ENCODE data around the gene PCBP3. TPM values are rescaled to one million over a fixed set of nuclear protein-coding genes. Genes with fewer than 3 reads are reported as not detected.

Gene PCBP3
- total RNA-seq, 1 donor from 2014 or later, result 4.6 TPM

DNA sequence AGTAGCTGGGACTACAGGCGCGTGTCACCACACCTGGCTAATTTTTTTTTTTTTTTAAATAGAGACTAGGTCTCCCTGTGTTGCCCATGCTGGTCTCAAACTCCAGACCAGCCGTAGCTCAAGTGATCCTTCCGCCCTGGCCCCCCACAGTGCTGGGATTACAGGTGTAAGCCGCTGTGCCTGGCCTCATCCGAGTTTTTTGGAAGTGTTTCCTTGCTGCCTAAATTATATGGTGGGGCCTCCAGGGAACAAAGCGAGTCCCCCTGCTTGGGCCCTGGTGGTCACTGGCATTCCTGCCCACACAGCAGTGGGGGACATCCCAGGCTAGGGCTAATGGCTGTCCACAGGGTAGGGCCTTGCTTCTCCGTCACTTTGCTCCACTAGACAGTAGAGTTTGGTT lies 143.8 kb downstream of the PCBP3 start:
- no peaks in the 10 kb centered on the region for H3K27me3 ChIP-seq
- H3K36me3 ChIP-seq, result no peaks in the 10 kb centered on the region
- no peak overlapping the region for H3K9ac ChIP-seq
- no peak for DNase-seq (ENCODE audit: low spot score)
- H3K79me2 ChIP-seq (ENCODE audit: low read depth), result no peaks in the 10 kb centered on the region
- H3K36me3 Mint-ChIP-seq, result no peaks in the 10 kb centered on the region
- no peak overlapping the region for H3K27ac Mint-ChIP-seq
- no peak overlapping the region for H3K27ac ChIP-seq
- H3K4me1 ChIP-seq, result no peaks in the 10 kb centered on the region
- no peaks in the 10 kb centered on the region for H4K20me1 ChIP-seq (ENCODE audit: low read depth)
- peaks cover 26% of the 10 kb centered on the region for H3K4me1 Mint-ChIP-seq
- peaks cover 7% of the 10 kb centered on the region for H3K27me3 Mint-ChIP-seq (ENCODE audit: insufficient read depth, low read depth)
- no peaks in the 10 kb centered on the region for H3K9me3 ChIP-seq (ENCODE audit: low read depth)
- H3K4me3 Mint-ChIP-seq, result no peak overlapping the region
- H3K4me2 ChIP-seq, result no peak overlapping the region
- TF ChIP-seq, protein P1, sequence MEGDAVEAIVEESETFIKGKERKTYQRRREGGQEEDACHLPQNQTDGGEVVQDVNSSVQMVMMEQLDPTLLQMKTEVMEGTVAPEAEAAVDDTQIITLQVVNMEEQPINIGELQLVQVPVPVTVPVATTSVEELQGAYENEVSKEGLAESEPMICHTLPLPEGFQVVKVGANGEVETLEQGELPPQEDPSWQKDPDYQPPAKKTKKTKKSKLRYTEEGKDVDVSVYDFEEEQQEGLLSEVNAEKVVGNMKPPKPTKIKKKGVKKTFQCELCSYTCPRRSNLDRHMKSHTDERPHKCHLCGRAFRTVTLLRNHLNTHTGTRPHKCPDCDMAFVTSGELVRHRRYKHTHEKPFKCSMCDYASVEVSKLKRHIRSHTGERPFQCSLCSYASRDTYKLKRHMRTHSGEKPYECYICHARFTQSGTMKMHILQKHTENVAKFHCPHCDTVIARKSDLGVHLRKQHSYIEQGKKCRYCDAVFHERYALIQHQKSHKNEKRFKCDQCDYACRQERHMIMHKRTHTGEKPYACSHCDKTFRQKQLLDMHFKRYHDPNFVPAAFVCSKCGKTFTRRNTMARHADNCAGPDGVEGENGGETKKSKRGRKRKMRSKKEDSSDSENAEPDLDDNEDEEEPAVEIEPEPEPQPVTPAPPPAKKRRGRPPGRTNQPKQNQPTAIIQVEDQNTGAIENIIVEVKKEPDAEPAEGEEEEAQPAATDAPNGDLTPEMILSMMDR (IDR thresholded peaks at IDR 0.05), result no peak
- TF ChIP-seq EZH2 (IDR thresholded peaks at IDR 0.05) (no peak), EZH2phosphoT487 (IDR thresholded peaks at IDR 0.05) (no peak)
- H3K9me3 Mint-ChIP-seq, result peaks cover 7% of the 10 kb centered on the region
- H3K4me3 ChIP-seq, result no peak overlapping the region
- no peaks in the 10 kb centered on the region for H3F3A ChIP-seq (ENCODE audit: low read depth)
- H2AFZ ChIP-seq (replicated peaks), result no peak overlapping the region

DNA sequence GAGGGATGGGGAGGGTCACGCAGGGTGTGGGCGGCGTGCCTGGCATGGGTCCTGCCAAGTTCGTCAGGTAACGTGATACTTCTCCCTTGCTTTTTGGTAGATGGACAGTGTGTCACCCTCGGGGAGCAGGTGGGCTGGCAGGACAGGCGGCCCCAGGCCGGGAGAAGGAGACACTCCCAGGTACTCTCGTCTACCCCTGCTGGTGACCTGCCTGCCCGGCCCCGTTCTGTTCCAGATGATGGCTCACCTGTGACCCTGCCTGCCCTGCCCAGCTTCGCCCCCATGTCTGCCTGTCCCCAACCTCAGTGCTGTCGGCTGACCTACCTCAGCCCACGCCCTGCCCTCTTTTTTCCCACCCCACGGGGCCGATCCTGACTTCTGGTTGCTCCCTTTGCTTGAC lies 144.7 kb downstream of the PCBP3 start:
- peaks cover 7% of the 10 kb centered on the region for H3K27me3 Mint-ChIP-seq (ENCODE audit: insufficient read depth, low read depth)
- H3F3A ChIP-seq (ENCODE audit: low read depth), result no peaks in the 10 kb centered on the region
- no peaks in the 10 kb centered on the region for H4K20me1 ChIP-seq (ENCODE audit: low read depth)
- TF ChIP-seq EZH2phosphoT487 (IDR thresholded peaks at IDR 0.05) (no peak), EZH2 (IDR thresholded peaks at IDR 0.05) (no peak)
- TF ChIP-seq, protein P1 (IDR thresholded peaks at IDR 0.05), result no peak
- no peaks in the 10 kb centered on the region for H3K27me3 ChIP-seq
- no peak overlapping the region for H2AFZ ChIP-seq (replicated peaks)
- no peak overlapping the region for H3K9ac ChIP-seq
- peaks cover 7% of the 10 kb centered on the region for H3K9me3 Mint-ChIP-seq
- H3K4me3 ChIP-seq, result no peak overlapping the region
- H3K4me3 Mint-ChIP-seq, result peak overlapping the region; percentile 58
- no peaks in the 10 kb centered on the region for H3K9me3 ChIP-seq (ENCODE audit: low read depth)
- no peaks in the 10 kb centered on the region for H3K36me3 Mint-ChIP-seq
- no peaks in the 10 kb centered on the region for H3K36me3 ChIP-seq
- no peaks in the 10 kb centered on the region for H3K4me1 ChIP-seq
- H3K27ac ChIP-seq, result no peak overlapping the region
- no peaks in the 10 kb centered on the region for H3K79me2 ChIP-seq (ENCODE audit: low read depth)
- no peak overlapping the region for H3K4me2 ChIP-seq
- H3K4me1 Mint-ChIP-seq, result peaks cover 26% of the 10 kb centered on the region
- no peak for DNase-seq (ENCODE audit: low spot score)
- H3K27ac Mint-ChIP-seq, result peak overlapping the region; percentile 61

DNA sequence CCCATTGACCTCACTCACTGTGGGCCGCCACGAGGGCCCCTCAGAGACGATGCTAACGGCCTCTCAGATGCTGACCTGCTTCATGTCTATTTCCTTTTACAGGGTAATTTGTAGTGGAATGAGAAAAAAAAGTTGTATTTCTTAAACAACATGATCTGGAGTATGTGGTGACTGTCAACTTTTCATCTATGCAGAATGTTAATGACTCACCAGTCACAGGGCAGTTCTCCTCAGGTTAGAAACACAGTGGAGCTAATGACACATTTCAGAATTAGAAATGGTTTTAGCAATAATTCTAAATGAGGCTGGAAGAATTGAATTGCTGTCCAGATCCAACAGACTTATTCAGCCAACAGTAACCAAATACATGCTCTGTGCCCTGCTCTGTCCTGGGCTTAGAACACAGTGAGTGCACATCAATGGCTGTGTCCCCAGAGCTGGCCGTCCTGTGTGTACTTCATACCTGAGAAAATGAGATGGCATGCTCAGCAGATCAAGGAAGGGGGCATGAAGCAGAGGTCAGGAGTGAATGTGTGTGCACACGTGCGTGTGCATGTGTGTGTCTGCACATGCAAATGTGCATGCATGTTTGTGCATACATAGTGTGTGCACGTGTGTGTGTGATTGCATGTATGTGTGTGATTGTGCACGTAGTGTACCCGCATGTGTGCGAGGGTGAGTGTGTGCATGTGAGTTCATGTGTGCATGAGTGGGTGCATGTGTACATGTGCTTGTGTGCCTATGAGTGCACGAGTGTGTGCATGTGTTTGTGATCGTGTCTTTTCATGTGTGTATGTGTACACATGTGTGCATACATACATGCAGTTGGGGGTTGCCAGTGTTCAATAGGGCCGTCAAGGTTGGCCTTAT lies 145.3 kb downstream of the PCBP3 start:
- Histone ChIP-seq H3K4me2 (no peak overlapping the region), H4K20me1 (ENCODE audit: low read depth) (no peaks in the 10 kb centered on the region), H2AFZ (replicated peaks) (no peak overlapping the region), H3K27ac (no peak overlapping the region), H3K36me3 (no peaks in the 10 kb centered on the region), H3K27me3 (no peaks in the 10 kb centered on the region), H3F3A (ENCODE audit: low read depth) (no peaks in the 10 kb centered on the region), H3K9ac (no peak overlapping the region), H3K9me3 (ENCODE audit: low read depth) (no peaks in the 10 kb centered on the region), H3K4me1 (no peaks in the 10 kb centered on the region), H3K4me3 (no peak overlapping the region), H3K79me2 (ENCODE audit: low read depth) (no peaks in the 10 kb centered on the region)
- Mint-ChIP-seq H3K27me3 (ENCODE audit: insufficient read depth, low read depth) (peaks cover 7% of the 10 kb centered on the region), H3K36me3 (no peaks in the 10 kb centered on the region), H3K4me3 (peak overlapping the region; percentile 58), H3K9me3 (peaks cover 7% of the 10 kb centered on the region), H3K27ac (peak overlapping the region; percentile 61), H3K4me1 (peaks cover 23% of the 10 kb centered on the region)
- DNase-seq (ENCODE audit: low spot score), result no peak
- TF ChIP-seq EZH2phosphoT487 (IDR thresholded peaks at IDR 0.05), result no peak
- no peak for TF ChIP-seq EZH2 (IDR thresholded peaks at IDR 0.05)
- TF ChIP-seq, protein P1 (IDR thresholded peaks at IDR 0.05), result no peak
